GM23248 (cell line): ENCODE results near the gene ARSI. TPM values are rescaled to one million over a fixed set of nuclear protein-coding genes. Genes with fewer than 3 reads are reported as not detected.

Experiments used
- DNase-seq: peaks from one replicate; pipeline ENCODE4 v3.0.0-alpha.2; 2015
- H2AFZ ChIP-seq: fragments of 200-600 bp; sonication (generic); 2 replicates; pipeline ENCODE4 v1.6.1; 2016; ENCODE audit warnings: antibody characterized with exemption
- H3F3A ChIP-seq: fragments of 200-600 bp; sonication (generic); 2 replicates; pipeline ENCODE4 v1.6.1; 2016; ENCODE audit warnings: mild to moderate bottlenecking, antibody characterized with exemption, mixed run types; ENCODE audit not compliant: insufficient read depth
- H3K27ac ChIP-seq: fragments of 200-600 bp; sonication (generic); 2 replicates; pipeline ENCODE4 v1.5.1; 2016; ENCODE audit warnings: mild to moderate bottlenecking
- H3K27me3 ChIP-seq: fragments of 200-600 bp; sonication (generic); replicated peaks from 2 replicates; pipeline ENCODE4 v1.6.1; 2016; ENCODE audit warnings: mild to moderate bottlenecking; ENCODE audit not compliant: insufficient read depth
- H3K36me3 ChIP-seq: fragments of 200-600 bp; sonication (generic); 2 replicates; pipeline ENCODE4 v1.6.1; 2016; ENCODE audit warnings: low read depth, mild to moderate bottlenecking
- H3K4me1 ChIP-seq: fragments of 200-600 bp; sonication (generic); 2 replicates; pipeline ENCODE4 v1.6.1; 2016; ENCODE audit warnings: mild to moderate bottlenecking; ENCODE audit not compliant: insufficient read depth
- H3K4me2 ChIP-seq: fragments of 200-600 bp; sonication (generic); one replicate; pipeline ENCODE4 v1.6.1; 2016; ENCODE audit warnings: mild to moderate bottlenecking; ENCODE audit not compliant: unreplicated experiment
- H3K4me3 ChIP-seq: fragments of 200-600 bp; sonication (generic); 2 replicates; pipeline ENCODE4 v1.5.1; 2016; ENCODE audit warnings: mild to moderate bottlenecking
- H3K79me2 ChIP-seq: fragments of 200-600 bp; sonication (generic); 2 replicates; pipeline ENCODE4 v1.6.1; 2016; ENCODE audit warnings: mild to moderate bottlenecking; ENCODE audit not compliant: insufficient read depth
- H3K9ac ChIP-seq: fragments of 200-600 bp; sonication (generic); 2 replicates; pipeline ENCODE4 v1.6.1; 2016; ENCODE audit warnings: mild to moderate bottlenecking
- H3K9me2 ChIP-seq: fragments of 200-600 bp; sonication (generic); 2 replicates; pipeline ENCODE4 v1.6.1; 2016; ENCODE audit warnings: mixed run types, mild to moderate bottlenecking, moderate library complexity; ENCODE audit not compliant: insufficient read depth
- H3K9me3 ChIP-seq: fragments of 200-600 bp; sonication (generic); one replicate; pipeline ENCODE4 v1.6.1; 2017; ENCODE audit warnings: low read depth
- H4K20me1 ChIP-seq: fragments of 200-600 bp; sonication (generic); 2 replicates; pipeline ENCODE4 v1.6.0; 2016; ENCODE audit not compliant: insufficient read depth
- EZH2 ChIP-seq: fragments of 200-600 bp; sonication (generic); IDR thresholded peaks from 2 replicates; pipeline ENCODE4 v1.6.1; 2018; ENCODE audit warnings: antibody characterized with exemption, mild to moderate bottlenecking; ENCODE audit not compliant: insufficient read depth, poor library complexity, severe bottlenecking
- EZH2phosphoT487 ChIP-seq: fragments of 200-600 bp; sonication (generic); IDR thresholded peaks from 2 replicates; pipeline ENCODE4 v1.6.1; 2018; ENCODE audit warnings: antibody characterized with exemption, moderate library complexity, mild to moderate bottlenecking, low read depth; ENCODE audit not compliant: insufficient read depth
- WGBS, 2 experiments: methylation state at CpG; one replicate each; pipeline ENCODE4 v1.1.6; 2015 to 2017; ENCODE audit warnings: low lambda C conversion rate in 2 of 2, low coverage in 1 of 2; ENCODE audit errors: missing lambda C conversion rate in 2 of 2; 5-methylcytosine and 5-hydroxymethylcytosine counted together
- in situ Hi-C: fragments of 300-500 bp; cut with MboI; formaldehyde crosslinking; loops from 2 replicates; pipeline ENCODE4 v1.15.0; 2020
- polyA plus RNA-seq: library from polyadenylated mRNA; unstranded; fragments of >200 nt; fragmentation: Nextera tagmentation; extraction: Ambion mirVana; gene quantifications from 2 replicates; pipeline ENCODE4 v1.2.1, GENCODE V29; 2016
- total RNA-seq: library from RNA; depleted of rRNA; stranded (reverse); fragments of >200 nt; shearing (Covaris generic); gene quantifications from 2 replicates; pipeline ENCODE4 v1.2.3, GENCODE V29; 2014

Gene ARSI
- total and polyA plus RNA-seq, 2 experiments from 2014 or later = 1.0 to 4.3 TPM

- Histone ChIP-seq H3K4me3 (no peak overlapping the region), H3K9ac (peak overlapping the region; percentile 45), H3K79me2 (no peaks in the 10 kb centered on the region), H3K36me3 (no peaks in the 10 kb centered on the region), H3K4me1 (peaks cover 54% of the 10 kb centered on the region), H2AFZ (no peak overlapping the region), H3K4me2 (peak overlapping the region; percentile 14), H3K9me2 (no peaks in the 10 kb centered on the region), H3K27ac (peak overlapping the region; percentile 66), H3K27me3 (no peaks in the 10 kb centered on the region), H3F3A (peaks cover 52% of the 10 kb centered on the region), H4K20me1 (no peaks in the 10 kb centered on the region), H3K9me3 (no peaks in the 10 kb centered on the region)
- WGBS, 2 experiments = 84% methylated on average over 6 of the region's 6 CpGs
- DNase-seq = no peak
- in situ Hi-C loops = no loop called here
- no peak for TF ChIP-seq EZH2phosphoT487
- TF ChIP-seq EZH2 = no peak
These were observed 16.7 kb upstream of the ARSI start for GRCh38 chr5:150319484-150319790.

DNA sequence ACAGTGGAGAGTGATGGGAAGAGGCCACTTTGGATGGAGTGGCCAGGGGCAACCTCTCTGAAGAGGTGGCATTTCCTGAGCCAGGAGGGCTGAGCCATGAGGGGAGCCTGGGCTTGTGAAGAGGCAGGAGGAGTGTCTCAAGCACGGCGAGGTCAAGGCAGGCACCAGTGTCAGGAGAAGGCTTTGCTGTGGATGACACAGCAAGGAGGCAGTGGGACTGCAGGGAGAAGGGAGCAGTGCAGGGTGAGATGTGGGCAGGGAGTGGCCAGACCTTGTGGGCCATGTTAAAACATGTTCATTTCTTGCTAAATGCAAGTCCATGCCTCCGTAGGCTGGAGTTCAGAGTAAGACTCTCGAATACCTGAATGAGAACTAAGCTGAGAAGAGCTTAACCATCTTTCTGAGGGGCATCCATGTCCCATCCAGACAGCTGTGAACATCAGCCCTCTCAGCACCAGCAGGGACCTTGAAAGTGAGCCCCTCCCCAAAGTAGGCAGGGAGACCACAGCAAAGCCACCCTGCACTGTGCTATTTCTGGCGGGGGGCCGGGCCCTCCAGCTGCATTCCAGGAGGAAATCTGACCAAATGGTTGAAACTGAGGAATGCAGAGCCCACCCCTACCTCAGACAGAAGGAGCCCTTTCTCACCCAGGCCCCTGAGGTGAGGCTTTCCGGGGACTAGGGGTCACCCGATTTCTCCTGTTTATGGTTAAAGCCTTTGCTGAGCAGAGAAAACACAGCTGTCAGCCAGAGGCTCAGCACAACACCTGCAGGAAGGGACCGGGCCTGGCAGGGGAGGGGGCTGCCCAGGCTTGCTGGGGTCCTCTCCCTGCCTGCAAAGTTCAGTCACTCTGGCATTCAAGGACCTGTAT lies 16.1 kb upstream of the ARSI start:
- Histone ChIP-seq H3F3A (peaks cover 52% of the 10 kb centered on the region), H4K20me1 (no peaks in the 10 kb centered on the region), H2AFZ (no peak overlapping the region), H3K9me2 (no peaks in the 10 kb centered on the region), H3K4me2 (peak overlapping the region; percentile 70), H3K36me3 (no peaks in the 10 kb centered on the region), H3K9me3 (no peaks in the 10 kb centered on the region), H3K27ac (peak overlapping the region; percentile 91), H3K4me1 (peaks cover 54% of the 10 kb centered on the region), H3K4me3 (no peak overlapping the region), H3K27me3 (no peaks in the 10 kb centered on the region), H3K79me2 (no peaks in the 10 kb centered on the region), H3K9ac (peak overlapping the region; percentile 45; the same call in 1 of the 2 replicates)
- DNase-seq = no peak
- in situ Hi-C loops = no loop called here
- WGBS, 2 experiments = 82 to 90% methylated on average over 9 of the region's 9 CpGs
- TF ChIP-seq EZH2 (no peak), EZH2phosphoT487 (no peak)

DNA sequence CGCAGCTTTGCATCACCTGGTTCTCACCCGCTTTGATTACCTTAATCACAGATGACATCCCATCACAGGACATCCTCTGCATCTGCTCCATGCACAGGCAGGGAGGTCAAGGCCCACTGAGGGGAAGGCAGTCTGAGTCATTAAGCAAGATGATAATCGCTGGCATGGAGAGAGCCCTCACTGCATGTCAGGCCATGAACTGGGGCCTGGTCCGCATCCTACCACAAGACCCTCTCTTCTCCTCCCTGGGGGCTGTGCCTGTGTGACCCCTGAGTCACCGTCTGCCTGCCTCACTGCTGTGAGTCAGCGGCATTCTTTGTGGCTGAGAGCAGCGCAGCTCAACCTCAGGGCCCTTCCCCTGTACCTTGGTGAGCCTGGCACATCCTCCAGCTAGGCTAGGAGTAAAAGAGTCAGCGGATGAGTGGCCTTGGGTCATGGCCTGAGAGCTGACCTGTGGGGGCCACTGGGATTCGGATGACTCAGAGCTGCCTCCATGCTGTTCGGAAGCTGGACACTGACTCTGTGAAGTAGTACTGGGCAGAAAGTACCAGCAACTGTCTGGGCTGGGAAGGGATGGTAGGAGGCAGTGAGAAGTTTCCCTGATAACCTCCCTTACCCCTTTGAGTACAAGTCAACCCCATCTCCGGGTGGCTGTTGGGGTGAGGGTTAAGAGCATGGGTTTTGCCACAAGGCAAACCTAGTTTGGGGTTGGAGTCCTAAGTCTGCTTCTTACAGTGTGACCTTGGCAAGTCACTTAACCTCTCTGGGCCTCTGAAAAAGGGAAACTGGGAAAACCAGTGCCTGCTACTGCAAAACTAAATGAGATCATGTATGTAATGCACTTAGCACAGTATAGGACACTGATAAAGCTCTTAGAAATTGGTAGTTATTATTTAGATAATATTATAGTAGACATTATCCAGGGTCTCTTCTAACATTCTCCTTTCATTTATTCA lies 14.6 kb upstream of the ARSI start:
- peaks cover 50% of the 10 kb centered on the region for H3K4me1 ChIP-seq
- in situ Hi-C loops = no loop called here
- H3F3A ChIP-seq = peaks cover 51% of the 10 kb centered on the region
- no peaks in the 10 kb centered on the region for H3K9me2 ChIP-seq
- H3K4me3 ChIP-seq = no peak overlapping the region; the same call in 1 of the 2 replicates
- no peaks in the 10 kb centered on the region for H3K27me3 ChIP-seq
- 9 to 12% methylated on average over 11 of the region's 11 CpGs for WGBS, 2 experiments
- peak; percentile 97 for DNase-seq
- TF ChIP-seq EZH2 (no peak), EZH2phosphoT487 (no peak)
- no peaks in the 10 kb centered on the region for H3K36me3 ChIP-seq
- H2AFZ ChIP-seq = no peak overlapping the region
- peak overlapping the region; percentile 91 for H3K27ac ChIP-seq
- H3K4me2 ChIP-seq = peak overlapping the region; percentile 70
- H3K79me2 ChIP-seq = no peaks in the 10 kb centered on the region
- peak overlapping the region; percentile 68 for H3K9ac ChIP-seq
- H3K9me3 ChIP-seq = no peaks in the 10 kb centered on the region
- H4K20me1 ChIP-seq = no peaks in the 10 kb centered on the region

- H3K9ac ChIP-seq = peak overlapping the region; percentile 31; the same call in 1 of the 2 replicates
- H3K36me3 ChIP-seq = no peaks in the 10 kb centered on the region
- no peaks in the 10 kb centered on the region for H3K9me2 ChIP-seq
- H3K4me2 ChIP-seq = no peak overlapping the region
- DNase-seq = no peak
- H3F3A ChIP-seq = peaks cover 41% of the 10 kb centered on the region
- no peak overlapping the region for H3K4me3 ChIP-seq
- no peak overlapping the region for H2AFZ ChIP-seq
- 90 to 91% methylated on average over 3 of the region's 3 CpGs for WGBS, 2 experiments
- H4K20me1 ChIP-seq = no peaks in the 10 kb centered on the region
- no peaks in the 10 kb centered on the region for H3K27me3 ChIP-seq
- no peaks in the 10 kb centered on the region for H3K79me2 ChIP-seq
- in situ Hi-C loops = no loop called here
- no peak for TF ChIP-seq EZH2
- no peak for TF ChIP-seq EZH2phosphoT487
- peak overlapping the region; percentile 91 for H3K27ac ChIP-seq
- H3K4me1 ChIP-seq = peaks cover 43% of the 10 kb centered on the region
- H3K9me3 ChIP-seq = no peaks in the 10 kb centered on the region
These were observed 13.6 kb upstream of the ARSI start for GRCh38 chr5:150316320-150316719.
